Measurements from ENCODE around the gene RPTOR. TPM values are rescaled to one million over a fixed set of nuclear protein-coding genes. Genes with fewer than 3 reads are reported as not detected.

The RPTOR gene
- total and polyA plus RNA-seq, 10 of the 15 experiments (the other 5 are each of a cell fraction or from before 2014, with no cell fraction given) = 0.18 to 32.1 (median 7.8) TPM

DNA sequence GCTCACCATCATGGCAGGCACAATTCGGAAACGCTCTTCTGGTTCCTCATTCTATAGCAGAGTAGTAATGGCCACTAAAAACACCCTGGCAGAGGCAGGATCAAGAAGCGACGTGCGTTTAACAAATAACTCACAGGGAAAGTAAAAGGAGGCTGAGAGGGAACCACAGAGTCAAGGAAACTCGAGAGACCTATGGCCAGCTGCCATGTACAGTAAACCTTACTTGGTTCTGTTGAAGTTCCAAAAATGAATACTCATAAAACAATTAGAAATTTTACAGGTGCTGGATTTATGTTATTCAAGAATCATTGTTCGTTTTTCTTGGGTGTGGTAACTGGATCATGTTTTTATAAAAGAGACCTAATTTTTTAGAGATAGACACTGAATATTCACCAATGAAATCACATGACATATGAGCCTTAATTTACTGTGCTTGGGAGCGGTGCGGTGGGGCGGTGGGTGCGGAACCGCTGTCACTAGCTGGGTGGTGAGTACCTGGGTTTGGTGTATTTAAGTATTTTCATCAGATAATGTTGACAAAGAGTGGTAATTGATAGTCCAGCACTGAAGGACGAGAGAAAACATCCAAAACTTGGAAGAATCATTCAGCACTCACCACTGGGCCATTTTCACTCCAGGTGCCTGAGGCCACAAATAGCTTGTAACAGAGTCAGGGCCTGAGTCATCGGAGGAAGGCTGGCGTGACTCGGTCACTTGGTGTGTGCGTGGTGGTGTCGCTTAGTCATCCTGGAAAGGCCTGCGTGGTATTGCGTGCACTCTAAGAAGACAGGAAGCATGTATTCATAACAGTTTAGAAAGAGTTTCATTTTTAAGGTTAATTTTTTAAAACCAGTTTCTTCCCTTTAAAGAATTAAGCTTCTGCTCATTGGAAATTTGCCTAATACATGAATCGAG lies 311.6 kb downstream of the RPTOR start (continued):
- no peak for TF ChIP-seq CBX3 (IDR thresholded peaks at IDR 0.05; ENCODE audit: borderline replicate concordance, low read depth)
- TF ChIP-seq MXI1 (IDR thresholded peaks at IDR 0.05; ENCODE audit: low read depth, low read length) = peak; percentile 74
- no peak for TF ChIP-seq CHD4 (IDR thresholded peaks at IDR 0.05)
- TF ChIP-seq ZBED1 (IDR thresholded peaks at IDR 0.05; ENCODE audit: borderline replicate concordance) = peak; percentile 91; the same call in 1 of the 2 replicates
- TF ChIP-seq SIN3A (IDR thresholded peaks at IDR 0.05; ENCODE audit: low read depth, low read length) = no peak
- no peak for TF ChIP-seq FOXK2 (IDR thresholded peaks at IDR 0.05)
- peak; percentile 100 for TF ChIP-seq FOXM1 (IDR thresholded peaks at IDR 0.05; ENCODE audit: low read depth, low read length)
- TF ChIP-seq YY1 (IDR thresholded peaks at IDR 0.05; ENCODE audit: low read depth, low read length) = peak; percentile 72
- no peak for TF ChIP-seq SMAD1 (IDR thresholded peaks at IDR 0.05; ENCODE audit: low read depth, partially characterized antibody)
- no peak for TF ChIP-seq SIX5 (IDR thresholded peaks at IDR 0.05; ENCODE audit: low read depth, low read length, severe bottlenecking)
- peak; percentile 96 for TF ChIP-seq CREM (IDR thresholded peaks at IDR 0.05; ENCODE audit: low read depth)
- TF ChIP-seq ZBTB33 (IDR thresholded peaks at IDR 0.05) = no peak
- 0 out of 2 replicates have a peak, but pooled peaks have one; percentile 35 for TF ChIP-seq SMARCA5 (IDR thresholded peaks at IDR 0.05)
- TF ChIP-seq E4F1 (IDR thresholded peaks at IDR 0.05; ENCODE audit: borderline replicate concordance, partially characterized antibody) = no peak
- TF ChIP-seq NFYB (IDR thresholded peaks at IDR 0.05; ENCODE audit: insufficient read depth, low read depth, low read length) = no peak
- peak; percentile 85 for TF ChIP-seq SKIL (IDR thresholded peaks at IDR 0.05; ENCODE audit: low read depth, poor library complexity, severe bottlenecking)
- TF ChIP-seq MTA3 (IDR thresholded peaks at IDR 0.05; ENCODE audit: borderline replicate concordance, low read length) = peak; percentile 80
- no peak for TF ChIP-seq E2F8 (IDR thresholded peaks at IDR 0.05; ENCODE audit: low read depth, partially characterized antibody)
- peak; percentile 89 to 90 for TF ChIP-seq BHLHE40 (IDR thresholded peaks at IDR 0.05; ENCODE audit: borderline replicate concordance in 1 of 2, low read depth in 2 of 2, low read length in 1 of 2)
